IPS-18c (cell line): ENCODE results near the gene ULK4.
"Not testable (repeated sequence)": the region's sequence is repeated elsewhere in the genome, so short reads cannot be mapped to it uniquely, and the experiment has no call there.

Source experiments
- H3K4me3 ChIP-seq: 2 replicates; pipeline ENCODE4 v1.7.0; 2013; ENCODE audit warnings: low read depth, mild to moderate bottlenecking, low read length, moderate library complexity; ENCODE audit not compliant: insufficient read depth
- H3K9me3 ChIP-seq: one replicate; pipeline ENCODE4 v1.6.1; 2013; ENCODE audit warnings: mild to moderate bottlenecking, low read length, moderate library complexity; ENCODE audit not compliant: control insufficient read depth, insufficient read depth

Gene ULK4

GRCh38 chr3:41598402-41599126, 363.3 kb downstream of the ULK4 start:
- Histone ChIP-seq H3K4me3 (no peak overlapping the region), H3K9me3 (no peaks in the 10 kb centered on the region)

GRCh38 chr3:41593774-41594173, 368.1 kb downstream of the ULK4 start:
- no peak overlapping the region for H3K4me3 ChIP-seq
- H3K9me3 ChIP-seq, result no peaks in the 10 kb centered on the region

- no peak overlapping the region for H3K4me3 ChIP-seq
Measured at GRCh38 chr3:41592753-41593510, 369.0 kb downstream of the ULK4 start.

GRCh38 chr3:41583014-41583413, 378.9 kb downstream of the ULK4 start:
- H3K4me3 ChIP-seq, result no peak overlapping the region
- no peaks in the 10 kb centered on the region for H3K9me3 ChIP-seq

More at GRCh38 chr3:41592753-41593510, 369.0 kb downstream of the ULK4 start:
- no peaks in the 10 kb centered on the region for H3K9me3 ChIP-seq

GRCh38 chr3:41581700-41582099, 380.2 kb downstream of the ULK4 start:
- no peaks in the 10 kb centered on the region for H3K9me3 ChIP-seq
- H3K4me3 ChIP-seq, result no peak overlapping the region

- no peaks in the 10 kb centered on the region for H3K9me3 ChIP-seq
- H3K4me3 ChIP-seq, result no peak overlapping the region
Measured at GRCh38 chr3:41580274-41580959, 381.5 kb downstream of the ULK4 start.

GRCh38 chr3:41579861-41580260, 382.0 kb downstream of the ULK4 start:
- Histone ChIP-seq H3K4me3 (no peak overlapping the region), H3K9me3 (no peaks in the 10 kb centered on the region)

- no peaks in the 10 kb centered on the region for H3K9me3 ChIP-seq
- no peak overlapping the region for H3K4me3 ChIP-seq
Measured at GRCh38 chr3:41578798-41579197, 383.1 kb downstream of the ULK4 start.

- Histone ChIP-seq H3K9me3 (no peaks in the 10 kb centered on the region), H3K4me3 (no peak overlapping the region)
Measured at GRCh38 chr3:41575724-41576123, 386.2 kb downstream of the ULK4 start.

GRCh38 chr3:41574900-41575299, 387.0 kb downstream of the ULK4 start:
- H3K9me3 ChIP-seq, result no peaks in the 10 kb centered on the region
- no peak overlapping the region for H3K4me3 ChIP-seq

GRCh38 chr3:41573591-41573990, 388.3 kb downstream of the ULK4 start:
- no peak overlapping the region for H3K4me3 ChIP-seq
- H3K9me3 ChIP-seq, result no peaks in the 10 kb centered on the region

GRCh38 chr3:41572092-41572491, 389.8 kb downstream of the ULK4 start:
- Histone ChIP-seq H3K9me3 (no peaks in the 10 kb centered on the region), H3K4me3 (no peak overlapping the region)

- Histone ChIP-seq H3K9me3 (no peaks in the 10 kb centered on the region), H3K4me3 (no peak overlapping the region)
Measured at GRCh38 chr3:41569632-41570305, 392.1 kb downstream of the ULK4 start.

- Histone ChIP-seq H3K9me3 (no peaks in the 10 kb centered on the region), H3K4me3 (no peak overlapping the region)
Measured at GRCh38 chr3:41565948-41566514, 395.9 kb downstream of the ULK4 start.

GRCh38 chr3:41565003-41565402, 396.9 kb downstream of the ULK4 start:
- H3K9me3 ChIP-seq, result no peaks in the 10 kb centered on the region
- H3K4me3 ChIP-seq, result no peak overlapping the region

GRCh38 chr3:41556245-41556644, 405.7 kb downstream of the ULK4 start:
- H3K4me3 ChIP-seq, H3K9me3 ChIP-seq: not testable (repeated sequence)

GRCh38 chr3:41532976-41533375, 428.9 kb downstream of the ULK4 start:
- no peak overlapping the region for H3K4me3 ChIP-seq

More at GRCh38 chr3:41532976-41533375, 428.9 kb downstream of the ULK4 start:
- no peaks in the 10 kb centered on the region for H3K9me3 ChIP-seq
